SK-N-SH (cell line): ENCODE data around the gene ASCL2.

Source experiments
- CTCF ChIP-seq: fragments of 200-600 bp; sonication (generic); IDR thresholded peaks from 2 replicates; pipeline ENCODE4 v1.6.1; 2017; ENCODE audit warnings: antibody characterized with exemption, mild to moderate bottlenecking, moderate library complexity
- EP300 ChIP-seq, 2 experiments: IDR thresholded peaks; 2 replicates each; pipeline versions ENCODE4 v1.4.0 to v1.6.1; 2012; ENCODE audit warnings: borderline replicate concordance in 1 of 2, low read depth in 1 of 2, low read length in 1 of 2
- JUND ChIP-seq: IDR thresholded peaks from 2 replicates; pipeline ENCODE4 v1.4.0; 2012
- MAX ChIP-seq: IDR thresholded peaks from 2 replicates; pipeline ENCODE4 v1.4.0; 2012; ENCODE audit warnings: low read depth
- NRF1 ChIP-seq: IDR thresholded peaks from 2 replicates; pipeline ENCODE4 v1.6.1; 2012; ENCODE audit warnings: low read depth, mild to moderate bottlenecking, low read length
- PBX3 ChIP-seq: IDR thresholded peaks from 2 replicates; pipeline ENCODE4; 2012
- POLR2AphosphoS5 ChIP-seq: IDR thresholded peaks from 2 replicates; pipeline ENCODE4 v1.6.1; 2012; ENCODE audit warnings: low read depth, low read length
- REST ChIP-seq: IDR thresholded peaks from 2 replicates; pipeline ENCODE4 v1.6.1; 2012; ENCODE audit warnings: mild to moderate bottlenecking, low read depth, low read length, moderate library complexity
- RFX5 ChIP-seq: IDR thresholded peaks from 2 replicates; pipeline ENCODE4 v1.6.1; 2012; ENCODE audit warnings: mild to moderate bottlenecking, improper control_type of control experiment, low read length
- SMC3 ChIP-seq: IDR thresholded peaks from 2 replicates; pipeline ENCODE4 v1.6.1; 2012; ENCODE audit warnings: low read depth, low read length, improper control_type of control experiment
- TCF12 ChIP-seq: IDR thresholded peaks from 2 replicates; pipeline ENCODE4 v1.4.0; 2012
- USF1 ChIP-seq: IDR thresholded peaks from 2 replicates; pipeline ENCODE4 v1.4.0; 2012; ENCODE audit warnings: low read depth, borderline replicate concordance
- USF2 ChIP-seq: fragments of 150-350 bp; IDR thresholded peaks from 2 replicates; pipeline ENCODE4 v1.6.1; 2017; ENCODE audit warnings: antibody characterized with exemption, low read length, low read depth, borderline replicate concordance
- ZBTB33 ChIP-seq: IDR thresholded peaks from 2 replicates; pipeline ENCODE4 v1.4.0; 2012; ENCODE audit warnings: low read depth, borderline replicate concordance

- no peak for TF ChIP-seq CTCF
- no peak for TF ChIP-seq POLR2AphosphoS5
- TF ChIP-seq SMC3, result no peak
- TF ChIP-seq REST, result no peak
- TF ChIP-seq JUND, result no peak
- TF ChIP-seq EP300 (IDR thresholded peaks at IDR 0.05; ENCODE audit: borderline replicate concordance in 1 of 2, low read depth in 1 of 2, low read length in 1 of 2), result no peak
- TF ChIP-seq USF1, result no peak
- no peak for TF ChIP-seq USF2
- TF ChIP-seq MAX, result no peak
- no peak for TF ChIP-seq RFX5
- TF ChIP-seq ZBTB33, result no peak
- no peak for TF ChIP-seq TCF12
- no peak for TF ChIP-seq NRF1
- TF ChIP-seq PBX3, result no peak
Measured at GRCh38 chr11:2266586-2267305, 3.6 kb downstream of the ASCL2 start.
